Measurements from ENCODE around the gene MIGA2. TPM values are rescaled to one million over a fixed set of nuclear protein-coding genes. Genes with fewer than 3 reads are reported as not detected.
A peak's percentile ranks its signal among the peaks of the same experiment; 100 is the strongest.

MIGA2 gene
- total and polyA plus RNA-seq, 2 of the 8 experiments (the other 6 are each of a cell fraction or from before 2014, with no cell fraction given): 24.6 to 39.0 TPM

DNA sequence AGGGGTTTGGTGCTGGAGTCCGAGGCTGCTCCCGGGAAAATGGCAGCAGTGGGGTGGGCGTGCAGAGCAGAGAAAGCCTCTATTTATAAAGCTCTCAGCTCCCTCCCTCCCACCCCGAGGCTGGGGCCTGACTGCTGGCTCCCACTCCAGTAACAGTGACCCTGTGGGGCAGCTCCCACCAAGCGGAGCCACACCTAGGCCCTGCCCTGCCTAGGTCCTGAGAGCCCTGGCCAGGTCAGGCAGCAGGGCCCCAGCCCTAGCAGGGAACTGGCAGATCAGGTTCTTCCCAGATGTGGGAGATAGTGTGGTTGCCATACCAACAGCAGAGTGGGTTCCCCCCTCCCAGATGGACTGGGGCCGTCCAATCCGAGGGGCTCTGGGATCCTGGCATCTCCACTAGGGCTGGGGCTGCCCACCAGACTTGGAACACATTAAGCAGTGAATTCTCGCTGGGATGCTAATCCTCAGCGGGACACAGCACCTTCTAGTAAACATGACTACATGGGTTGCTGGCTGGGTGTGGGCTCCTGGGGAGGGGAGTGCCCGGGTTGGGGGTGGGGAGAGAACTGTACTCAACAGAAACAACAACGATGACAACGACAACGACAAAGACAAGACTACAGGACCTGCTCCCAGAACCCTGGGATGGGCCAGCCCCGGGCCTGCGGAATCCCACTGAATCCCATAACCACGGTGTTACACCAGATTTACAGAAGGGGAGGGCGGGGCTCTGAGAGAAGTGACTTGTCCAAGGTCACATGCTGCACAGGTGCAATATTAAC is 9.8 kb upstream of the MIGA2 start:
- Histone ChIP-seq H3K4me3 (ENCODE audit: extremely low read depth in 1 of 4, insufficient read depth in 2 of 4, low read depth in 3 of 4, low read length in 4 of 4) (peak overlapping the region; percentile 61 to 75 (median 65); a peak in 6 of 8 replicates), H3K4ac (replicated peaks; ENCODE audit: insufficient read length, low read depth, low read length) (peak overlapping the region; percentile 72), H4K5ac (ENCODE audit: insufficient read length, low read depth, low read length) (no peak overlapping the region), H3K36me3 (ENCODE audit: control insufficient read depth in 2 of 4, insufficient read depth in 4 of 4, low read length in 3 of 4) (no peaks in the 10 kb centered on the region), H3K27me3 (replicated peaks in 1 of 4; ENCODE audit: control insufficient read depth in 3 of 4, extremely low read depth in 1 of 4, insufficient read depth in 3 of 4, low read length in 3 of 4) (no peaks in the 10 kb centered on the region), H4K20me1 (replicated peaks in 1 of 2; ENCODE audit: control insufficient read depth in 1 of 2, insufficient read depth in 2 of 2, low read length in 2 of 2) (peaks cover 7 to 19% of the 10 kb centered on the region in 2 experiments), H3K9ac (replicated peaks in 1 of 4; ENCODE audit: extremely low read depth in 1 of 4, low read depth in 3 of 4, low read length in 3 of 4) (no peak overlapping the region; a peak in 1 of 7 replicates), H2BK20ac (ENCODE audit: low read length) (no peak overlapping the region), H4K8ac (ENCODE audit: extremely low read depth, insufficient read depth, low read length) (0 out of 2 replicates have a peak overlapping the region, but pooled peaks have one; percentile 95), H3K9me3 (ENCODE audit: insufficient read depth in 2 of 2, low read depth in 1 of 2, low read length in 1 of 2) (no peaks in the 10 kb centered on the region), H2BK12ac (ENCODE audit: low read depth, low read length) (0 out of 2 replicates have a peak overlapping the region, but pooled peaks have one; percentile 27), H2AK5ac (ENCODE audit: low read depth, low read length) (0 out of 2 replicates have a peak overlapping the region, but pooled peaks have one; percentile 24), H3K23me2 (ENCODE audit: low read depth, low read length) (peaks cover 7% of the 10 kb centered on the region), H3K79me1 (ENCODE audit: low read depth, low read length) (peaks cover 7% of the 10 kb centered on the region; the same call in 1 of the 2 replicates), H3K4me2 (ENCODE audit: insufficient read depth in 1 of 2, low read depth in 2 of 2, low read length in 2 of 2) (peak overlapping the region; percentile 65 to 79), H4K91ac (replicated peaks; ENCODE audit: insufficient read length, low read length) (no peak overlapping the region), H2BK120ac (replicated peaks; ENCODE audit: low read depth, low read length) (no peak overlapping the region), H3K79me2 (ENCODE audit: control insufficient read depth in 1 of 2, insufficient read depth in 2 of 2, low read length in 2 of 2) (peaks cover 2 to 35% of the 10 kb centered on the region in 2 experiments; a peak in 3 of 4 replicates), H3K27ac (ENCODE audit: low read depth, low read length) (peak overlapping the region; percentile 32; the same call in 1 of the 2 replicates), H2BK15ac (ENCODE audit: low read length) (no peak overlapping the region), H3K18ac (ENCODE audit: extremely low read depth, low read length) (no peak overlapping the region), H3K56ac (replicated peaks; ENCODE audit: insufficient read length, low read depth, low read length) (peak overlapping the region; percentile 47), H3K4me1 (replicated peaks in 1 of 4; ENCODE audit: control insufficient read depth in 3 of 4, insufficient read depth in 4 of 4, low read length in 3 of 4) (peaks cover 0 to 18% (median 11%) of the 10 kb centered on the region in 4 experiments; a peak in 6 of 7 replicates), H3K23ac (ENCODE audit: insufficient read length) (no peak overlapping the region), H2AFZ (ENCODE audit: low read length) (no peak overlapping the region), H3K14ac (ENCODE audit: insufficient read length) (no peak overlapping the region), H2BK5ac (ENCODE audit: low read depth, low read length) (no peak overlapping the region)
- ChIA-PET POLR2A (ENCODE audit: partially characterized antibody) (interaction anchor here (1.0 kb wide), 1 partner anchor 24 kb away, joined by 3 read pairs; no protein-coding TSS in a partner anchor), CTCF (ENCODE audit: partially characterized antibody) (interaction anchor here (1.5 kb wide), 1 partner anchor 72 kb away, joined by 4 read pairs; no protein-coding TSS in a partner anchor)
- WGBS, 2 experiments (ENCODE audit: extremely low coverage in 1 of 2, insufficient coverage in 1 of 2, insufficient read length in 1 of 2, insufficient replicate concordance in 2 of 2, low coverage in 1 of 2, low lambda C conversion rate in 2 of 2, missing lambda C conversion rate in 1 of 2): 69% methylated on average over 16 of the region's 17 CpGs; no CpG with 5 or more reads in 1 of the 2 experiments
- DNase-seq (ENCODE audit: low read depth in 1 of 2, low spot score in 2 of 2) (no peak), FAIRE-seq (no peak)
- TF ChIP-seq POLR2A (IDR thresholded peaks at IDR 0.05; ENCODE audit: control extremely low read depth in 1 of 2, low read depth in 2 of 2, low read length in 2 of 2) (0 out of 3 replicates have a peak, but pooled peaks of 1 of the 2 experiments have one; percentile 36), POU5F1 (IDR thresholded peaks at IDR 0.05; ENCODE audit: low read depth, low read length) (no peak), RAD21 (IDR thresholded peaks at IDR 0.05 in 1 of 2, conservative IDR thresholded peaks at IDR 0.05 in 1 of 2; ENCODE audit: low read depth in 2 of 2, low read length in 2 of 2) (no peak), KDM4A (IDR thresholded peaks at IDR 0.05; ENCODE audit: low read depth, low read length, severe bottlenecking) (peak; percentile 0)

Measured in H1 (cell line).